ENCODE measurements around the gene TLR3. TPM values are rescaled to one million over a fixed set of nuclear protein-coding genes. Genes with fewer than 3 reads are reported as not detected.
A peak's percentile ranks its signal among the peaks of the same experiment; 100 is the strongest.

The TLR3 gene
- total RNA-seq, 1 donor from 2014 or later, result not detected

- ChIA-PET POLR2A (no interaction called here), CTCF (interaction anchor here (1.1 kb wide), 1 partner anchor 32 kb away, joined by 3 read pairs; no protein-coding TSS in a partner anchor)
- intact Hi-C loops (cut with micrococcal nuclease), result no loop called here
- Mint-ChIP-seq H3K4me3 (peak overlapping the region; percentile 67), H3K4me1 (peaks cover 9% of the 10 kb centered on the region), H3K27ac (no peak overlapping the region), H3K27me3 (peaks cover 42% of the 10 kb centered on the region), H3K9me3 (no peaks in the 10 kb centered on the region), H3K36me3 (ENCODE audit: low read depth) (no peaks in the 10 kb centered on the region)
- DNase-seq, result no peak
- ATAC-seq (ENCODE audit: low read depth), result peak; percentile 25
- TF ChIP-seq CTCF (IDR thresholded peaks at IDR 0.05), result no peak
These were observed 36.1 kb downstream of the TLR3 start for GRCh38 chr4:186104890-186105646.

GRCh38 chr4:186105647-186106321, 36.8 kb downstream of the TLR3 start:
- no peak for TF ChIP-seq CTCF (IDR thresholded peaks at IDR 0.05)
- ChIA-PET CTCF (no interaction called here), POLR2A (no interaction called here)
- Mint-ChIP-seq H3K4me3 (peak overlapping the region; percentile 67), H3K9me3 (no peaks in the 10 kb centered on the region), H3K27ac (no peak overlapping the region), H3K4me1 (peaks cover 9% of the 10 kb centered on the region), H3K36me3 (ENCODE audit: low read depth) (no peaks in the 10 kb centered on the region), H3K27me3 (peaks cover 40% of the 10 kb centered on the region)
- no peak for DNase-seq
- ATAC-seq (ENCODE audit: low read depth), result no peak
- intact Hi-C loops (cut with micrococcal nuclease), result no loop called here

- ChIA-PET CTCF (no interaction called here), POLR2A (no interaction called here)
- intact Hi-C loops (cut with micrococcal nuclease), result no loop called here
- DNase-seq, result no peak
- Mint-ChIP-seq H3K27me3 (peaks cover 37% of the 10 kb centered on the region), H3K27ac (no peak overlapping the region), H3K4me1 (peaks cover 9% of the 10 kb centered on the region), H3K36me3 (ENCODE audit: low read depth) (no peaks in the 10 kb centered on the region), H3K9me3 (no peaks in the 10 kb centered on the region), H3K4me3 (no peak overlapping the region)
- no peak for TF ChIP-seq CTCF (IDR thresholded peaks at IDR 0.05)
- ATAC-seq (ENCODE audit: low read depth), result no peak
These were observed 39.0 kb downstream of the TLR3 start for GRCh38 chr4:186107947-186108346.

- no peaks in the 10 kb centered on the region for H3K9me3 Mint-ChIP-seq
- TF ChIP-seq CTCF (IDR thresholded peaks at IDR 0.05), result no peak
- ATAC-seq (ENCODE audit: low read depth), result no peak
- H3K4me1 Mint-ChIP-seq, result peaks cover 9% of the 10 kb centered on the region
- DNase-seq, result no peak
- H3K27me3 Mint-ChIP-seq, result peaks cover 32% of the 10 kb centered on the region
- CTCF ChIA-PET, result no interaction called here
- no peak overlapping the region for H3K4me3 Mint-ChIP-seq
- H3K27ac Mint-ChIP-seq, result no peak overlapping the region
- POLR2A ChIA-PET, result interaction anchor here (0.8 kb wide), 1 partner anchor 479 kb away, joined by 3 read pairs; no protein-coding TSS in a partner anchor
- intact Hi-C loops (cut with micrococcal nuclease), result no loop called here
- H3K36me3 Mint-ChIP-seq (ENCODE audit: low read depth), result no peaks in the 10 kb centered on the region
These were observed 39.4 kb downstream of the TLR3 start for GRCh38 chr4:186108391-186108790.

- peaks cover 24% of the 10 kb centered on the region for H3K27me3 Mint-ChIP-seq
- no peaks in the 10 kb centered on the region for H3K9me3 Mint-ChIP-seq
- intact Hi-C loops (cut with micrococcal nuclease), result no loop called here
- peaks cover 9% of the 10 kb centered on the region for H3K4me1 Mint-ChIP-seq
- H3K27ac Mint-ChIP-seq, result no peak overlapping the region
- POLR2A ChIA-PET, result no interaction called here
- no peak for TF ChIP-seq CTCF (IDR thresholded peaks at IDR 0.05)
- DNase-seq, result no peak
- H3K4me3 Mint-ChIP-seq, result no peak overlapping the region
- no peak for ATAC-seq (ENCODE audit: low read depth)
- no peaks in the 10 kb centered on the region for H3K36me3 Mint-ChIP-seq (ENCODE audit: low read depth)
- CTCF ChIA-PET, result no interaction called here
These were observed 40.3 kb downstream of the TLR3 start for GRCh38 chr4:186109245-186109644.

Data from activated B cell treated with CpG ODN at 0.5 μM for 24 hours (primary cell).